NCI-H1694 (cell line): ENCODE measurements around the gene BMP3.

ENCODE experiments used
- DNase-seq: peaks from one replicate; lab custom pipeline; 2025; lab: John Stamatoyannopoulos, UW

Gene BMP3

GRCh38 chr4:81040012-81040659 lies 9.6 kb downstream of the BMP3 start:
- peak; percentile 55 for DNase-seq

GRCh38 chr4:81042578-81043365 lies 12.3 kb downstream of the BMP3 start:
- no peak for DNase-seq

GRCh38 chr4:81049330-81049729 lies 18.8 kb downstream of the BMP3 start:
- DNase-seq = no peak

GRCh38 chr4:81049907-81050306 lies 19.4 kb downstream of the BMP3 start:
- DNase-seq = no peak

GRCh38 chr4:81052119-81053068 lies 21.9 kb downstream of the BMP3 start:
- DNase-seq = peak; percentile 69

- DNase-seq = no peak
Measured at GRCh38 chr4:81058621-81059020, 28.1 kb downstream of the BMP3 start.

- DNase-seq = no peak
Measured at GRCh38 chr4:81060587-81061343, 30.3 kb downstream of the BMP3 start.

GRCh38 chr4:81061344-81061730 lies 30.8 kb downstream of the BMP3 start:
- DNase-seq = no peak

- no peak for DNase-seq
Measured at GRCh38 chr4:81062001-81062400, 31.5 kb downstream of the BMP3 start.

- no peak for DNase-seq
Measured at GRCh38 chr4:81065446-81065845, 34.9 kb downstream of the BMP3 start.

GRCh38 chr4:81069706-81070331 lies 39.3 kb downstream of the BMP3 start:
- DNase-seq = peak; percentile 86

GRCh38 chr4:81071013-81071412 lies 40.5 kb downstream of the BMP3 start:
- DNase-seq = no peak

GRCh38 chr4:81081156-81081555 lies 50.6 kb downstream of the BMP3 start:
- no peak for DNase-seq

GRCh38 chr4:81084029-81084428 lies 53.5 kb downstream of the BMP3 start:
- DNase-seq = no peak

GRCh38 chr4:81084634-81085033 lies 54.1 kb downstream of the BMP3 start:
- DNase-seq = no peak

GRCh38 chr4:81085291-81085690 lies 54.8 kb downstream of the BMP3 start:
- no peak for DNase-seq

GRCh38 chr4:81085979-81086378 lies 55.5 kb downstream of the BMP3 start:
- no peak for DNase-seq

- no peak for DNase-seq
Measured at GRCh38 chr4:81093720-81094401, 63.4 kb downstream of the BMP3 start.

GRCh38 chr4:81095389-81095788 lies 64.9 kb downstream of the BMP3 start:
- no peak for DNase-seq

- no peak for DNase-seq
Measured at GRCh38 chr4:81096566-81096965, 66.1 kb downstream of the BMP3 start.

GRCh38 chr4:81102107-81102506 lies 71.6 kb downstream of the BMP3 start:
- DNase-seq = no peak
